Measurements from ENCODE around the gene ACER3.
"Not testable (repeated sequence)": the region's sequence is repeated elsewhere in the genome, so short reads cannot be mapped to it uniquely, and the experiment has no call there.

ACER3 gene

GRCh38 chr11:77042111-77042726, 181.5 kb downstream of the ACER3 start:
- no peak for DNase-seq

- DNase-seq = no peak
Observed at GRCh38 chr11:77044356-77044755, 183.6 kb downstream of the ACER3 start.

GRCh38 chr11:77044886-77045285, 184.2 kb downstream of the ACER3 start:
- DNase-seq = no peak

GRCh38 chr11:77046060-77046501, 185.4 kb downstream of the ACER3 start:
- DNase-seq = peak; percentile 54

GRCh38 chr11:77047007-77047927, 186.5 kb downstream of the ACER3 start:
- peak; percentile 75 for DNase-seq

- DNase-seq = not testable (repeated sequence)
Observed at GRCh38 chr11:77047928-77048446, 187.3 kb downstream of the ACER3 start.

- no peak for DNase-seq
Observed at GRCh38 chr11:77049026-77049425, 188.3 kb downstream of the ACER3 start.

GRCh38 chr11:77051511-77051910, 190.8 kb downstream of the ACER3 start:
- DNase-seq = no peak

GRCh38 chr11:77052518-77052917, 191.8 kb downstream of the ACER3 start:
- DNase-seq = no peak

GRCh38 chr11:77053217-77054015, 192.7 kb downstream of the ACER3 start:
- no peak for DNase-seq

- no peak for DNase-seq
Observed at GRCh38 chr11:77054084-77054483, 193.4 kb downstream of the ACER3 start.

GRCh38 chr11:77055101-77055561, 194.4 kb downstream of the ACER3 start:
- no peak for DNase-seq

GRCh38 chr11:77055913-77056312, 195.2 kb downstream of the ACER3 start:
- no peak for DNase-seq

- no peak for DNase-seq
Observed at GRCh38 chr11:77056814-77057402, 196.2 kb downstream of the ACER3 start.

GRCh38 chr11:77057938-77058474, 197.3 kb downstream of the ACER3 start:
- no peak for DNase-seq

GRCh38 chr11:77058900-77059299, 198.2 kb downstream of the ACER3 start:
- no peak for DNase-seq

- no peak for DNase-seq
Observed at GRCh38 chr11:77059806-77060205, 199.1 kb downstream of the ACER3 start.

- DNase-seq = no peak
Observed at GRCh38 chr11:77060234-77060633, 199.5 kb downstream of the ACER3 start.

- not testable (repeated sequence) for DNase-seq
Observed at GRCh38 chr11:77061258-77061657, 200.5 kb downstream of the ACER3 start.

GRCh38 chr11:77062924-77063323, 202.2 kb downstream of the ACER3 start:
- no peak for DNase-seq

- no peak for DNase-seq
Observed at GRCh38 chr11:77063407-77063806, 202.7 kb downstream of the ACER3 start.

- no peak for DNase-seq
Observed at GRCh38 chr11:77063861-77064260, 203.1 kb downstream of the ACER3 start.
